Subcutaneous preadipocyte (primary cell): Measurements from ENCODE around the gene KRTAP9-3. TPM values are rescaled to one million over a fixed set of nuclear protein-coding genes. Genes with fewer than 3 reads are reported as not detected.

Experiments used
- small RNA-seq: library from RNA; depleted of rRNA; stranded (forward); fragments of <200 nt; gene quantifications from one replicate; pipeline ENCODE3, GENCODE V24; 2012
- total RNA-seq: library from RNA; depleted of rRNA; stranded (reverse); fragments of >200 nt; gene quantifications from 2 replicates; pipeline ENCODE4 v1.2.3, GENCODE V29; 2012

KRTAP9-3 gene, protein sequence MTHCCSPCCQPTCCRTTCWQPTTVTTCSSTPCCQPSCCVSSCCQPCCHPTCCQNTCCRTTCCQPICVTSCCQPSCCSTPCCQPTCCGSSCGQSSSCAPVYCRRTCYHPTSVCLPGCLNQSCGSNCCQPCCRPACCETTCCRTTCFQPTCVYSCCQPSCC
- not detected in 2 replicates for total RNA-seq

DNA sequence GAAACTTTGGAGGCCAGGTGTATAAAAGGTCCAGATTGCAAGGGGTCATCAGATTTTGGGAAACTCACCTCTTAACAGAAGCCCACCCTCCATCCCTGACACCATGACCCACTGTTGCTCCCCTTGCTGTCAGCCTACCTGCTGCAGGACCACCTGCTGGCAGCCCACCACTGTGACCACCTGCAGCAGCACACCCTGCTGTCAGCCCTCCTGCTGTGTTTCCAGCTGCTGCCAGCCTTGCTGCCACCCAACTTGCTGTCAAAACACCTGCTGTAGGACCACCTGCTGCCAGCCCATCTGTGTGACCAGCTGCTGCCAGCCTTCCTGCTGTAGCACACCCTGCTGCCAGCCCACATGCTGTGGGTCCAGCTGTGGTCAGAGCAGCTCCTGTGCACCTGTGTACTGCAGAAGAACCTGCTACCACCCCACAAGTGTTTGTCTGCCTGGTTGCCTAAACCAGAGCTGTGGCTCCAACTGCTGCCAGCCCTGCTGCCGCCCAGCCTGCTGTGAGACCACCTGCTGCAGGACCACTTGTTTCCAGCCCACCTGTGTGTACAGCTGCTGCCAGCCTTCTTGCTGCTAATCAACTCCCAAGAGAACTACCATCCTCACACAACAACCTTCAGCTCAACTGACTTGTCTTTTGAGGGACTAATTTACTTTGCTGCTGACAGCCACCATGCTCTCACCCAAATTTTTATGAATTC lies at the start of gene KRTAP9-3:
Gene KRTAP9-3, plus strand, starts transcription at position 51 of the 707 bp plus-strand sequence. Its CDS starts 53 bp downstream, at position 104.

DNA sequence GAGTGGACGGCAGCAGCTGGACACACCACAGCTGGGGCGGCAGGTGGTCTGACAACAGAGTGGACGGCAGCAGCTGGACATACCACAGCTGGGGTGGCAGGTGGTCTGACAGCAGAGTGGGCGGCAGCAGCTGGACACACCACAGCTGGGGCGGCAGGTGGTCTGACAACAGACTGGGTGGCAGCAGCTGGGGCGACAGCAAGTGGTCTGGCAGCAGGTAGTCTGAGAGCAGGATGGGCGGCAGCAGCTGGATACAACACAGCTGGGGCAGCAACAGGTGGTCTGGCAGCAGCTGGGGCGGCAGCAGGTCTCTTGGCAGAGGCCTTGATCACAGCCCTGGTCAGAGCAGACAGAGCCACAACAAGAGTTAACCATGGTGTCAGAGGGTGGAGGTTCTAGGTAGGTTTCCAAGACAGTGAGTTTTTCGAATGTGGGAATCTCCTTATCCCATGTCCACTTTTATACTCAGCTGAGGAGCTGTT lies 47.7 kb upstream of the KRTAP9-3 start, which contains the start of gene KRTAP4-1:
Gene KRTAP4-1, minus strand, starts transcription at position 432 of the 482 bp plus-strand sequence. Its CDS starts 57 bp downstream, at position 375.

DNA sequence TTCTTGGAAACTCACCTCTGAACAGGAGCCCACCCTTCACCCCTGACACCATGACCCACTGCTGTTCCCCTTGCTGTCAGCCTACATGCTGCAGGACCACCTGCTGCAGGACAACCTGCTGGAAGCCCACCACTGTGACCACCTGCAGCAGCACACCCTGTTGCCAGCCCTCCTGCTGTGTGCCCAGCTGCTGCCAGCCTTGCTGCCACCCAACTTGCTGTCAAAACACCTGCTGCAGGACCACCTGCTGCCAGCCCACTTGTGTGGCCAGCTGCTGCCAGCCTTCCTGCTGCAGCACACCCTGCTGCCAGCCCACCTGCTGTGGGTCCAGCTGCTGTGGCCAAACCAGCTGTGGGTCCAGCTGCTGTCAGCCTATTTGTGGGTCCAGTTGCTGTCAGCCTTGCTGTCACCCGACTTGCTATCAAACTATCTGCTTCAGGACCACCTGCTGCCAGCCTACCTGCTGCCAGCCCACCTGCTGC lies 42.4 kb upstream of the KRTAP9-3 start, which contains the start of gene KRTAP9-1:
Gene KRTAP9-1, plus strand, starts transcription at position 51 of the 482 bp plus-strand sequence. Its CDS starts 0 bp downstream, at position 51.

DNA sequence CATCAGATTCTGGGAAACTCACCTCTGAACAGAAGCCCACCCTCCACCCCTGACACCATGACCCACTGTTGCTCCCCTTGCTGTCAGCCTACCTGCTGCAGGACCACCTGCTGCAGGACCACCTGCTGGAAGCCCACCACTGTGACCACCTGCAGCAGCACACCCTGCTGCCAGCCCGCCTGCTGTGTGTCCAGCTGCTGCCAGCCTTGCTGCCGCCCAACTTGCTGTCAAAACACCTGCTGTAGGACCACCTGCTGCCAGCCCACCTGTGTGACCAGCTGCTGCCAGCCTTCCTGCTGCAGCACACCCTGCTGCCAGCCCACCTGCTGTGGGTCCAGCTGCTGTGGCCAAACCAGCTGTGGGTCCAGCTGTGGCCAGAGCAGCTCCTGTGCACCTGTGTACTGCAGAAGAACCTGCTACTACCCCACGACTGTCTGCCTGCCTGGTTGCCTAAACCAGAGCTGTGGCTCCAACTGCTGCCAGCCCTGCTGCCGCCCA lies 5.6 kb upstream of the KRTAP9-3 start, which contains the start of gene KRTAP9-2:
Gene KRTAP9-2, plus strand, starts transcription at position 51 of the 498 bp plus-strand sequence. Its CDS starts 7 bp downstream, at position 58.

DNA sequence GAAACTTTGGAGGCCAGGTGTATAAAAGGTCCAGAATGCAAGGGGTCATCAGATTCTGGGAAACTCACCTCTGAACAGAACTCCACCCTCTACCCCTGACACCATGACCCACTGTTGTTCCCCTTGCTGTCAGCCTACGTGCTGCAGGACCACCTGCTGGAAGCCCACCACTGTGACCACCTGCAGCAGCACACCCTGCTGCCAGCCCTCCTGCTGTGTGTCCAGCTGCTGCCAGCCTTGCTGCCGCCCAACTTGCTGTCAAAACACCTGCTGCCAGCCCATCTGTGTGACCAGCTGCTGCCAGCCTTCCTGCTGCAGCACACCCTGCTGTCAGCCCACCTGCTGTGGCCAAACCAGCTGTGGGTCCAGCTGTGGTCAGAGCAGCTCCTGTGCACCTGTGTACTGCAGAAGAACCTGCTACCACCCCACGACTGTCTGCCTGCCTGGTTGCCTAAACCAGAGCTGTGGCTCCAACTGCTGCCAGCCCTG lies 5.7 kb downstream of the KRTAP9-3 start, which contains the start of gene KRTAP9-8:
Gene KRTAP9-8, plus strand, starts transcription at position 51 of the 489 bp plus-strand sequence. Its CDS starts 53 bp downstream, at position 104.

DNA sequence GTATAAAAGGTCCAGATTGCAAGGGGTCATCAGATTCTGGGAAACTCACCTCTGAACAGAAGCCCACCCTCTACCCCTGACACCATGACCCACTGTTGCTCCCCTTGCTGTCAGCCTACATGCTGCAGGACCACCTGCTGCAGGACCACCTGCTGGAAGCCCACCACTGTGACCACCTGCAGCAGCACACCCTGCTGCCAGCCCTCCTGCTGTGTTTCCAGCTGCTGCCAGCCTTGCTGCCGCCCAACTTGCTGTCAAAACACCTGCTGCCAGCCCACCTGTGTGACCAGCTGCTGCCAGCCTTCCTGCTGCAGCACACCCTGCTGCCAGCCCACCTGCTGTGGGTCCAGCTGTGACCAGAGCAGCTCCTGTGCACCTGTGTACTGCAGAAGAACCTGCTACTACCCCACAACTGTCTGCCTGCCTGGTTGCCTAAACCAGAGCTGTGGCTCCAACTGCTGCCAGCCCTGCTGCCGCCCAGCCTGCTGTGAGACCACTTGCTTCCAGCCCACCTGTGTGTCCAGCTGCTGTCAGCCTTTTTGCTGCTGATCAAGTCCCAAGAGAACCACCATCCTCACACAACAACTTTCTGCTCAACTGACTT lies 17.5 kb downstream of the KRTAP9-3 start, which contains the start of gene KRTAP9-4:
Gene KRTAP9-4, plus strand, starts transcription at position 51 of the 604 bp plus-strand sequence. Its CDS starts 34 bp downstream, at position 85.

DNA sequence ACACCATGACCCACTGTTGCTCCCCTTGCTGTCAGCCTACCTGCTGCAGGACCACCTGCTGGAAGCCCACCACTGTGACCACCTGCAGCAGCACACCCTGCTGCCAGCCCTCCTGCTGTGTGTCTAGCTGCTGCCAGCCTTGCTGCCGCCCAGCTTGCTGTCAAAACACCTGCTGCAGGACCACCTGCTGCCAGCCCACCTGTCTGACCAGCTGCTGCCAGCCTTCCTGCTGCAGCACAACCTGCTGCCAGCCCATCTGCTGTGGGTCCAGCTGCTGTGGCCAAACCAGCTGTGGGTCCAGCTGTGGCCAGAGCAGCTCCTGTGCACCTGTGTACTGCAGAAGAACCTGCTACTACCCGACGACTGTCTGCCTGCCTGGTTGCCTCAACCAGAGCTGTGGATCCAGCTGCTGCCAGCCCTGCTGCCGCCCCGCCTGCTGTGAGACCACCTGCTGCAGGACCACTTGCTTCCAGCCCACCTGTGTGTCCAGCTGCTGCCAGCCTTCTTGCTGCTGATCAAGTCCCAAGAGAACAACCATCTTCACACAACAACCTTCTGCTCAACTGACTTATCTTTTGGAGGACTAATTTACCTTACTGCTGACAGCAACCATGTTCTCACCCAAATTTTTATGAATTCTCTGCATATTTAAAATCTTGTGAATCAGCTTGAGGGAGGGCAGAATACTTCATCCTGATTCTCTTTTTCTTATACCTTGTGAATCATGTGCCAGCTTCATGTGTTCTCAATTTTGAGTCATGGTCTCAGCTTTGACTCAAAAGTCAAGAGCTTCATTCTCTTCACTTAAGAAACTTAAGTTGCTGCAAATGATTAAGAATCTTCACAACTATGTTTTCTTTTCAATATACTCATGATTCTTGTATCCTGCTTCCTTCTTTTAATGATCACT lies 23.4 kb downstream of the KRTAP9-3 start, which contains the start of gene KRTAP9-9:
Gene KRTAP9-9, plus strand, starts transcription at position 4 of the 910 bp plus-strand sequence.

DNA sequence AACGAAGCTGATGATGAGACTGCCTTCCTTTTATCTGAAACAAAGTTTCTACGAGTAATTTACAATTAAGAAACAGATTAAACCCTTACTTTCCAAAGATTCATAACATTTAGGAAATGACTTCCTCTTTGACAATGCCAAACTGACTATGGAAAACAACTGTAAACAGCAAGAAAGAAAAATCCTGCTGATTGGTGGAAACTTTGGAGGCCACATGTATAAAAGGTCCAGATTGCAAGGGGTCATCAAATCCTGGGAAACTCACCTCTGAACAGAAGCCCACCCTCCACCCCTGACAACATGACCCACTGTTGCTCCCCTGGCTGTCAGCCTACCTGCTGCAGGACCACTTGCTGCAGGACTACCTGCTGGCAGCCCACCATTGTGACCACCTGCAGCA lies 32.8 kb downstream of the KRTAP9-3 start, which contains the start of gene KRTAP9-6:
Gene KRTAP9-6, plus strand, starts transcription at position 301 of the 400 bp plus-strand sequence. Its CDS starts 0 bp downstream, at position 301.

DNA sequence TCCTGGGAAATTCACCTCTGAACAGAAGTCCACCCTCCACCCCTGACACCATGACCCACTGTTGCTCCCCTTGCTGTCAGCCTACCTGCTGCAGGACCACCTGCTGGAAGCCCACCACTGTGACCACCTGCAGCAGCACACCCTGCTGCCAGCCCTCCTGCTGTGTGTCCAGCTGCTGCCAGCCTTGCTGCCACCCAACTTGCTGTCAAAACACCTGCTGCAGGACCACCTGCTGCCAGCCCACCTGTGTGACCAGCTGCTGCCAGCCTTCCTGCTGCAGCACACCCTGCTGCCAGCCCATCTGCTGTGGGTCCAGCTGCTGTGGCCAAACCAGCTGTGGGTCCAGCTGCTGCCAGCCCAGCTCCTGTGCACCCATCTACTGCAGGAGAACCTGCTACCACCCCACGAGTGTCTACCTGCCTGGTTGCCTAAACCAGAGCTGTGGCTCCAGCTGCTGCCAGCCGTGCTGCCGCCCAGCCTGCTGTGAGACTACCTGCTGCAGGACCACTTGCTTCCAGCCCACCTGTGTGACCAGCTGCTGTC lies 43.5 kb downstream of the KRTAP9-3 start, which contains the start of gene KRTAP9-7:
Gene KRTAP9-7, plus strand, starts transcription at position 51 of the 543 bp plus-strand sequence. Its CDS starts 0 bp downstream, at position 51.

Small RNAs within 50 kb of the gene (small RNA-seq; reads per million reads assigned to genes)
- gene KRTAP4-17P = not detected
- gene KRTAP9-10P = not detected

Other genes starting within 250 kb of the KRTAP9-3 start
- not detected in 2 replicates for gene KRT40, start 248.1 kb upstream of the KRTAP9-3 start, total RNA-seq
- gene KRTAP3-3, start 238.3 kb upstream of the KRTAP9-3 start, total RNA-seq = not detected in 2 replicates
- not detected in 2 replicates for gene KRTAP3-2, start 232.5 kb upstream of the KRTAP9-3 start, total RNA-seq
- gene KRTAP3-1, start 223.3 kb upstream of the KRTAP9-3 start, total RNA-seq = not detected in 2 replicates
- gene KRTAP1-5, start 205.2 kb upstream of the KRTAP9-3 start, total RNA-seq = 1.1 and 1.6 TPM in 2 replicates
- gene KRTAP1-4, start 202.3 kb upstream of the KRTAP9-3 start, total RNA-seq = not detected in 2 replicates
- not detected in 2 replicates for gene KRTAP1-3, start 197.6 kb upstream of the KRTAP9-3 start, total RNA-seq
- gene KRTAP1-1, start 191.0 kb upstream of the KRTAP9-3 start, total RNA-seq = not detected in 2 replicates
- not detected in 2 replicates for gene KRTAP2-1, start 185.1 kb upstream of the KRTAP9-3 start, total RNA-seq
- gene KRTAP2-2, start 177.2 kb upstream of the KRTAP9-3 start, total RNA-seq = not detected in 2 replicates
- not detected in 2 replicates for gene KRTAP2-3, start 172.3 kb upstream of the KRTAP9-3 start, total RNA-seq
- not detected in 2 replicates for gene KRTAP2-4, start 166.6 kb upstream of the KRTAP9-3 start, total RNA-seq
- gene KRTAP4-7, start 148.3 kb upstream of the KRTAP9-3 start, total RNA-seq = not detected in 2 replicates
- not detected in 2 replicates for gene KRTAP4-8, start 134.3 kb upstream of the KRTAP9-3 start, total RNA-seq
- gene KRTAP4-16, start 130.2 kb upstream of the KRTAP9-3 start, total RNA-seq = not detected in 2 replicates
- gene KRTAP4-9, start 127.1 kb upstream of the KRTAP9-3 start, total RNA-seq = not detected in 2 replicates
- not detected in 2 replicates for gene KRTAP4-11, start 114.1 kb upstream of the KRTAP9-3 start, total RNA-seq
- gene KRTAP4-12, start 108.3 kb upstream of the KRTAP9-3 start, total RNA-seq = not detected in 2 replicates
- gene KRTAP4-6, start 91.9 kb upstream of the KRTAP9-3 start, total RNA-seq = not detected in 2 replicates
- not detected in 2 replicates for gene KRTAP4-5, start 82.6 kb upstream of the KRTAP9-3 start, total RNA-seq
- gene KRTAP4-4, start 71.7 kb upstream of the KRTAP9-3 start, total RNA-seq = not detected in 2 replicates
- gene KRTAP4-3, start 64.2 kb upstream of the KRTAP9-3 start, total RNA-seq = not detected in 2 replicates
- gene KRTAP4-2, start 54.2 kb upstream of the KRTAP9-3 start, total RNA-seq = not detected in 2 replicates
- gene KRTAP4-1, start 47.5 kb upstream of the KRTAP9-3 start, total RNA-seq = not detected in 2 replicates
- gene KRTAP9-1, start 42.6 kb upstream of the KRTAP9-3 start, total RNA-seq = not detected in 2 replicates
- gene KRTAP9-2, start 5.8 kb upstream of the KRTAP9-3 start, total RNA-seq = not detected in 2 replicates
- not detected in 2 replicates for gene KRTAP9-8, start 5.5 kb downstream of the KRTAP9-3 start, total RNA-seq
- gene KRTAP9-4, start 17.2 kb downstream of the KRTAP9-3 start, total RNA-seq = not detected in 2 replicates
- gene KRTAP9-9, start 22.9 kb downstream of the KRTAP9-3 start, total RNA-seq = not detected in 2 replicates
- not detected in 2 replicates for gene KRTAP9-6, start 32.9 kb downstream of the KRTAP9-3 start, total RNA-seq
- not detected in 2 replicates for gene KRTAP9-7, start 43.2 kb downstream of the KRTAP9-3 start, total RNA-seq
- not detected in 2 replicates for gene KRTAP29-1, start 70.4 kb downstream of the KRTAP9-3 start, total RNA-seq
- gene KRTAP16-1, start 76.9 kb downstream of the KRTAP9-3 start, total RNA-seq = not detected in 2 replicates
- gene KRTAP17-1, start 83.3 kb downstream of the KRTAP9-3 start, total RNA-seq = not detected in 2 replicates
- gene KRT33A, start 118.4 kb downstream of the KRTAP9-3 start, total RNA-seq = not detected in 2 replicates
- gene KRT33B, start 137.4 kb downstream of the KRTAP9-3 start, total RNA-seq = not detected in 2 replicates
- 0.37 and 0.59 TPM in 2 replicates for gene KRT34, start 149.9 kb downstream of the KRTAP9-3 start, total RNA-seq
- not detected in 2 replicates for gene KRT31, start 165.2 kb downstream of the KRTAP9-3 start, total RNA-seq
- not detected in 2 replicates for gene KRT37, start 192.1 kb downstream of the KRTAP9-3 start, total RNA-seq
- not detected in 2 replicates for gene KRT38, start 208.5 kb downstream of the KRTAP9-3 start, total RNA-seq
- not detected in 2 replicates for gene KRT32, start 234.9 kb downstream of the KRTAP9-3 start, total RNA-seq
- gene KRT35, start 248.7 kb downstream of the KRTAP9-3 start, total RNA-seq = not detected in 2 replicates